ENCODE measurements around the gene ZNF436.

DNA sequence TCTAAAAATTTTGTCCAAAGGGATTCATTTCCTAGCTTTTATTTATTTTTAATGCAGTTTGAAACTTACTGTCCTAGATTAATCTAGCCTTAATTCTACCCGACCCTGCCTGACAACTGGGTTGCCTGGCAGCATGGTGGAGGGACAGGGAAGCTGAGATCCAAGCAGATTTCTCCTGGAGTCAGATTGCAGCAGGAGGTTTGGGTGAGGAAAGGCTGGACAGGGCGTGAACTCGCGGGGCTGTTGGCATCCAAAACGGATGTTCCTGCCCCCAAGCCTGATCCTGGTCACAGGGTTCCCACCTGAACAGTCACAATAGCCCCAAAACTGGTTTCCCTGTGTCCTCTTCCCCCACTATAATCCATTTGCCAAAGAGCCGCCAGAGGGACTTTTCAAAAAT is 31.7 kb upstream of the ZNF436 start:
- TF ChIP-seq, protein P1, sequence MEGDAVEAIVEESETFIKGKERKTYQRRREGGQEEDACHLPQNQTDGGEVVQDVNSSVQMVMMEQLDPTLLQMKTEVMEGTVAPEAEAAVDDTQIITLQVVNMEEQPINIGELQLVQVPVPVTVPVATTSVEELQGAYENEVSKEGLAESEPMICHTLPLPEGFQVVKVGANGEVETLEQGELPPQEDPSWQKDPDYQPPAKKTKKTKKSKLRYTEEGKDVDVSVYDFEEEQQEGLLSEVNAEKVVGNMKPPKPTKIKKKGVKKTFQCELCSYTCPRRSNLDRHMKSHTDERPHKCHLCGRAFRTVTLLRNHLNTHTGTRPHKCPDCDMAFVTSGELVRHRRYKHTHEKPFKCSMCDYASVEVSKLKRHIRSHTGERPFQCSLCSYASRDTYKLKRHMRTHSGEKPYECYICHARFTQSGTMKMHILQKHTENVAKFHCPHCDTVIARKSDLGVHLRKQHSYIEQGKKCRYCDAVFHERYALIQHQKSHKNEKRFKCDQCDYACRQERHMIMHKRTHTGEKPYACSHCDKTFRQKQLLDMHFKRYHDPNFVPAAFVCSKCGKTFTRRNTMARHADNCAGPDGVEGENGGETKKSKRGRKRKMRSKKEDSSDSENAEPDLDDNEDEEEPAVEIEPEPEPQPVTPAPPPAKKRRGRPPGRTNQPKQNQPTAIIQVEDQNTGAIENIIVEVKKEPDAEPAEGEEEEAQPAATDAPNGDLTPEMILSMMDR (conservative IDR thresholded peaks at IDR 0.05; ENCODE audit: low read depth, low read length): no peak
- TF ChIP-seq EZH2 (IDR thresholded peaks at IDR 0.05; ENCODE audit: borderline replicate concordance, low read depth, low read length, poor library complexity, severe bottlenecking): no peak

All from A673 (cell line).